Lower leg skin (tissue), 3 donors: ENCODE results near the gene C2orf92.

Experiments used
- CTCF ChIP-seq, 3 donors: fragments of 450-650 bp; IDR thresholded peaks; one replicate each; pipeline ENCODE4 v1.5.1; 2016; ENCODE audit warnings: antibody characterized with exemption in 3 of 3, mild to moderate bottlenecking in 3 of 3, moderate library complexity in 2 of 3
- POLR2A ChIP-seq, 2 donors: fragments of 450-650 bp; IDR thresholded peaks; one replicate each; pipeline ENCODE4 v1.6.1; 2016 to 2017; ENCODE audit warnings: antibody characterized with exemption in 2 of 2, mild to moderate bottlenecking in 1 of 2, moderate library complexity in 1 of 2

DNA sequence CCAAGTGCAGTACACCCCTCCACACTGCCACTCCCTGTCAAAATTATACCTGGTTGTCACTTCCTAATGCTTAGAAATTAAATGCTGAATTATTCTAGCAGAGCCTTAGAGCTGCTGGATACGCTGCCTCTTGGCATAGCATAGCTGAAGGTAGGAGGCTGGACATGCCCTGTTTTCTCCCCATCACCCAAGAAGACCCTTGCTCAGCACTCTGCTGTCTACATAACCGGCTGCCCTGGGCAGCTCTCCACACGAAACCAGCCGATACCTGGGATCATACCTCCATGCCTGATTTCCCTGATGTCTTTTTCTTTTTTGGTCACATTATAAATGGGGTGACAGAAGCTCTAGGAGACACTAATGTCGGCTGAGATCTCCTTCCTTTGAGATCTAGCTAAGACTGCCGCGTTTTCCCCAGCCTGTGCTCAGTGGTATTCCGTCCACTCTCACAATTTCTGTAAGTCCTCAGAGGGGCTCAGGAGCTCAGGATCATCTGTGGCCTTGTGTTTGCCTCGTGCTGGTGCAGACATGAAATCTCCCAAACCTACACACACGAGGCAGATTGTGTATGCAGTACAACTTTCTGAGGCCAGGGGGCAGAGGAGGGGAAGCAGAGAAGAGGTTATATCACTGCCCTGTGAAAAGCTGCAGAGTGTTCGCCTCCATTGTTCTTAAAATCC is 30.4 kb downstream of the C2orf92 start:
- no peak for TF ChIP-seq CTCF (IDR thresholded peaks at IDR 0.05)
- no peak for TF ChIP-seq POLR2A (IDR thresholded peaks at IDR 0.05)
